Neural crest cell (in vitro differentiated cells): Measurements from ENCODE around the gene UBE2G1. TPM values are rescaled to one million over a fixed set of nuclear protein-coding genes. Genes with fewer than 3 reads are reported as not detected.

Experiments used
- DNase-seq: peaks from one replicate; pipeline ENCODE4 v3.0.0; 2021; ENCODE audit warnings: low read depth, mixed read lengths, low spot score
- H3K27ac Mint-ChIP-seq: one replicate; pipeline ENCODE4 v1.8.0; 2021; ENCODE audit warnings: mild to moderate bottlenecking, mixed read lengths; ENCODE audit not compliant: unreplicated experiment
- H3K27me3 Mint-ChIP-seq: 2 replicates; pipeline ENCODE4 v1.8.0; 2021; ENCODE audit warnings: low read depth, mild to moderate bottlenecking, mixed read lengths
- H3K36me3 Mint-ChIP-seq: 2 replicates; pipeline ENCODE4 v1.8.0; 2021; ENCODE audit warnings: low read depth, mild to moderate bottlenecking, mixed read lengths
- H3K4me1 Mint-ChIP-seq: 2 replicates; pipeline ENCODE4 v1.8.0; 2021; ENCODE audit warnings: mixed read lengths
- H3K4me3 Mint-ChIP-seq: one replicate; pipeline ENCODE4 v1.8.0; 2021; ENCODE audit warnings: mild to moderate bottlenecking, mixed read lengths
- H3K9me3 Mint-ChIP-seq: 2 replicates; pipeline ENCODE4 v1.8.0; 2021; ENCODE audit warnings: mixed read lengths
- CTCF ChIP-seq: fragments of 200-600 bp; sonication (generic); conservative IDR thresholded peaks from 2 replicates; pipeline ENCODE4 v1.5.0; 2021; ENCODE audit warnings: antibody characterized with exemption, mild to moderate bottlenecking
- total RNA-seq: library from RNA; stranded (reverse); gene quantifications from 2 replicates; pipeline ENCODE4 v1.2.1, GENCODE V29; 2021

The UBE2G1 gene
- total RNA-seq, 1 donor from 2014 or later: 98.5 TPM

GRCh38 chr17:4247361-4247970 lies 119.0 kb downstream of the UBE2G1 start:
- Mint-ChIP-seq H3K9me3 (no peaks in the 10 kb centered on the region), H3K4me3 (no peak overlapping the region), H3K4me1 (peaks cover 7% of the 10 kb centered on the region), H3K27me3 (no peaks in the 10 kb centered on the region), H3K27ac (no peak overlapping the region), H3K36me3 (no peaks in the 10 kb centered on the region)
- no peak for DNase-seq
- TF ChIP-seq CTCF: no peak

- Mint-ChIP-seq H3K36me3 (no peaks in the 10 kb centered on the region), H3K27me3 (no peaks in the 10 kb centered on the region), H3K27ac (no peak overlapping the region), H3K4me1 (peaks cover 7% of the 10 kb centered on the region), H3K4me3 (no peak overlapping the region), H3K9me3 (no peaks in the 10 kb centered on the region)
- no peak for DNase-seq
- TF ChIP-seq CTCF: no peak
Observed at GRCh38 chr17:4246674-4247073, 119.8 kb downstream of the UBE2G1 start.

DNA sequence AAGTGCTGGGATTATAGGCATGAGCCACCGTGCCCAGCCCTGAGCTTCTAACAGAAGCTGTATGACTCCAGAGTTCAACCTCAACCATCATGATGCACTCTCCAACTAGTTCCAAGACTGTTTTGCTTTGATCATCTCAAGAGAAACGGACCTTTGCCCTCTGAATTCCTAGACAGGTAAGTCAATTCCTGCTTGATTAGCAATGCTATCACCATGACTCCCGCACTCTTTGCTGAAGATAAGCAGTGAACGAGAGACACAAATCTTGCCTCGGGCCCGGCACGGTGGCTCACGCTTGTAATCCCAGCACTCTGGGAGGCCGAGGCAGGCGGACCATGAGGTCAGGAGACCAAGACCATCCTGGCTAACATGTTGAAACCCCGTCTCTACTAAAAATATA lies 124.9 kb downstream of the UBE2G1 start:
- Mint-ChIP-seq H3K4me3 (no peak overlapping the region), H3K9me3 (no peaks in the 10 kb centered on the region), H3K4me1 (no peaks in the 10 kb centered on the region), H3K27me3 (no peaks in the 10 kb centered on the region), H3K27ac (no peak overlapping the region), H3K36me3 (no peaks in the 10 kb centered on the region)
- TF ChIP-seq CTCF: no peak
- DNase-seq: no peak

DNA sequence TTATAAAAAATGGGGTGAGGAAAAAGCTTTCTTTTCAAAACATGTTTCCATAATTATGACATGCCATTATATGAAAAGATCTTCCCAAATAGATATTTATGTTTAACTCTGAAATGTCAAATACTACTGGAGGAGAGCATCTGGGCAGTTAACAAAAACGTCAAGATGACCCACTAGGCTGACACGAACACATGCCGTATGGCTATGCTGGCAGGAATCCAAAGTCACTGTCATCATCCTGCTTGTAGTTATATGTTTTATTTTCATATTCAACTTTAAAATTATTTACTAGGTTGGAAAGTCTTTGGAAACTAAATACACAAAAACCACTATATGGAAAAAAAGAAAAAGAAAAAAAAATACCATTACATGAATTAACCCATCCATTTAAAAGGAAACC lies 130.0 kb downstream of the UBE2G1 start:
- H3K4me3 Mint-ChIP-seq: no peak overlapping the region
- H3K4me1 Mint-ChIP-seq: no peaks in the 10 kb centered on the region
- no peak for TF ChIP-seq CTCF
- H3K36me3 Mint-ChIP-seq: peaks cover 3% of the 10 kb centered on the region
- DNase-seq: no peak
- no peaks in the 10 kb centered on the region for H3K27me3 Mint-ChIP-seq
- H3K9me3 Mint-ChIP-seq: no peaks in the 10 kb centered on the region
- H3K27ac Mint-ChIP-seq: no peak overlapping the region

- H3K27ac Mint-ChIP-seq: no peak overlapping the region
- H3K36me3 Mint-ChIP-seq: peaks cover 3% of the 10 kb centered on the region
Observed at GRCh38 chr17:4235372-4236279, 130.8 kb downstream of the UBE2G1 start.

More at GRCh38 chr17:4235372-4236279, 130.8 kb downstream of the UBE2G1 start:
- Mint-ChIP-seq H3K4me1 (no peaks in the 10 kb centered on the region), H3K4me3 (no peak overlapping the region), H3K9me3 (no peaks in the 10 kb centered on the region), H3K27me3 (no peaks in the 10 kb centered on the region)
- no peak for DNase-seq
- no peak for TF ChIP-seq CTCF
